ENCODE results near the gene GM2A.

- TF ChIP-seq POLR2A (IDR thresholded peaks at IDR 0.05) (no peak), CTCF (IDR thresholded peaks at IDR 0.05) (no peak), POLR2AphosphoS5 (IDR thresholded peaks at IDR 0.05) (no peak)
Observed at GRCh38 chr5:151249281-151249680, 3.7 kb upstream of the GM2A start.

All from breast epithelium (tissue), 3 donors.